UCSD-AML1 (cell line): ENCODE results near the gene CHST11.

Source experiments
- DNase-seq: peaks from one replicate; lab custom pipeline; 2025; ENCODE audit not compliant: unreplicated experiment; lab: John Stamatoyannopoulos, UW

The CHST11 gene

GRCh38 chr12:104709692-104710435 lies 253.1 kb downstream of the CHST11 start:
- no peak for DNase-seq

- DNase-seq, result no peak
Measured at GRCh38 chr12:104710940-104711689, 254.4 kb downstream of the CHST11 start.

GRCh38 chr12:104712477-104712876 lies 255.7 kb downstream of the CHST11 start:
- DNase-seq, result no peak

- no peak for DNase-seq
Measured at GRCh38 chr12:104712968-104713367, 256.2 kb downstream of the CHST11 start.

GRCh38 chr12:104713444-104713843 lies 256.7 kb downstream of the CHST11 start:
- DNase-seq, result no peak

- no peak for DNase-seq
Measured at GRCh38 chr12:104714369-104714768, 257.6 kb downstream of the CHST11 start.

- DNase-seq, result no peak
Measured at GRCh38 chr12:104716172-104716571, 259.4 kb downstream of the CHST11 start.

- no peak for DNase-seq
Measured at GRCh38 chr12:104718304-104718929, 261.7 kb downstream of the CHST11 start.

GRCh38 chr12:104719700-104720338 lies 263.1 kb downstream of the CHST11 start:
- DNase-seq, result no peak

- DNase-seq, result no peak
Measured at GRCh38 chr12:104720339-104721038, 263.7 kb downstream of the CHST11 start.

- DNase-seq, result no peak
Measured at GRCh38 chr12:104721039-104721405, 264.3 kb downstream of the CHST11 start.

- DNase-seq, result no peak
Measured at GRCh38 chr12:104721936-104722335, 265.2 kb downstream of the CHST11 start.

- no peak for DNase-seq
Measured at GRCh38 chr12:104722601-104723534, 266.1 kb downstream of the CHST11 start.

GRCh38 chr12:104723895-104724294 lies 267.1 kb downstream of the CHST11 start:
- no peak for DNase-seq

- no peak for DNase-seq
Measured at GRCh38 chr12:104724992-104725585, 268.3 kb downstream of the CHST11 start.

- no peak for DNase-seq
Measured at GRCh38 chr12:104725610-104726009, 268.9 kb downstream of the CHST11 start.

- DNase-seq, result no peak
Measured at GRCh38 chr12:104727726-104728465, 271.1 kb downstream of the CHST11 start.

GRCh38 chr12:104729091-104729490 lies 272.3 kb downstream of the CHST11 start:
- no peak for DNase-seq
